Tibial nerve (tissue), 4 donors: Measurements from ENCODE around the gene GCLC.

Source experiments
- CTCF ChIP-seq, 5 experiments: fragments of 200-600 bp in 3 of 5; fragments of 450-650 bp in 2 of 5; sonication (generic) in 3 of 5; IDR thresholded peaks; one replicate each; pipeline ENCODE4 v1.5.1; 2016 to 2019; ENCODE audit warnings: antibody characterized with exemption in 5 of 5, mild to moderate bottlenecking in 3 of 5, moderate library complexity in 2 of 5
- EP300 ChIP-seq, 2 donors: sonication (generic); formaldehyde crosslinking; IDR thresholded peaks; one replicate each; pipeline ENCODE4 v1.6.1; 2017; ENCODE audit warnings: antibody characterized with exemption in 2 of 2, mild to moderate bottlenecking in 1 of 2
- POLR2A ChIP-seq, 2 donors: fragments of 450-650 bp; IDR thresholded peaks; one replicate each; pipeline ENCODE4 v1.6.1; 2017; ENCODE audit warnings: antibody characterized with exemption in 2 of 2, mild to moderate bottlenecking in 2 of 2, moderate library complexity in 2 of 2

- TF ChIP-seq POLR2A (IDR thresholded peaks at IDR 0.05), result no peak
- no peak for TF ChIP-seq CTCF (IDR thresholded peaks at IDR 0.05)
- TF ChIP-seq EP300 (IDR thresholded peaks at IDR 0.05), result no peak
Measured at GRCh38 chr6:53510746-53511145, 34.2 kb downstream of the GCLC start.
